Calu3 (cell line): Measurements from ENCODE around the gene LGI1. TPM values are rescaled to one million over a fixed set of nuclear protein-coding genes. Genes with fewer than 3 reads are reported as not detected.

Source experiments
- Bru-seq: library from RNA; stranded (reverse); fragments of 400-500 nt; gene quantifications from one replicate; lab custom pipeline; 2021; lab: Mats Ljungman, UMichigan
- BruChase-seq, 2 experiments: library from RNA; stranded (reverse); fragments of 400-500 nt; gene quantifications; one replicate each; lab custom pipeline; 2021; lab: Mats Ljungman, UMichigan
- BruUV-seq: library from RNA; stranded (reverse); fragments of 400-500 nt; replicated peaks from 2 replicates; lab custom pipeline; 2021; lab: Mats Ljungman, UMichigan
- CTCF ChIA-PET: fragments of 300-600 bp; sonication (Branson Sonifier 250); formaldehyde crosslinking; loops from one replicate; lab custom pipeline; 2022; ENCODE audit warnings: antibody characterized with exemption; lab: Charles Lee
- DNase-seq: peaks from one replicate; pipeline ENCODE4 v3.0.0; 2022
- H3K27ac Mint-ChIP-seq: one replicate; pipeline ENCODE4 v1.8.0; 2022; ENCODE audit warnings: mixed read lengths; ENCODE audit not compliant: unreplicated experiment
- H3K27me3 Mint-ChIP-seq: one replicate; pipeline ENCODE4 v1.8.0; 2022; ENCODE audit warnings: mixed read lengths; ENCODE audit not compliant: unreplicated experiment
- H3K36me3 Mint-ChIP-seq: one replicate; pipeline ENCODE4 v1.8.0; 2022; ENCODE audit warnings: mild to moderate bottlenecking, moderate library complexity, mixed read lengths; ENCODE audit not compliant: insufficient read depth, unreplicated experiment
- H3K4me1 Mint-ChIP-seq: one replicate; pipeline ENCODE4 v1.8.0; 2022; ENCODE audit warnings: mild to moderate bottlenecking, low read depth, mixed read lengths; ENCODE audit not compliant: unreplicated experiment
- H3K4me3 Mint-ChIP-seq: one replicate; pipeline ENCODE4 v1.8.0; 2022; ENCODE audit warnings: mild to moderate bottlenecking, low read depth, moderate library complexity, mixed read lengths; ENCODE audit not compliant: unreplicated experiment
- H3K9me3 Mint-ChIP-seq: one replicate; pipeline ENCODE4 v1.8.0; 2022; ENCODE audit warnings: low read depth, mixed read lengths; ENCODE audit not compliant: unreplicated experiment
- intact Hi-C: fragments of 100-400 bp; cut with micrococcal nuclease; formaldehyde crosslinking; loops from one replicate; pipeline ENCODE4 v1.10.0; 2022; ENCODE audit not compliant: unreplicated experiment
- long read RNA-seq: library from polyadenylated mRNA; stranded (forward); transcript quantifications from one replicate; pipeline ENCODE4 v2.0.0, GENCODE V29; 2022
- total RNA-seq: library from RNA; stranded (reverse); gene quantifications from 2 replicates; pipeline ENCODE4 v1.2.3, GENCODE V29; 2022
- TF ChIP-seq, protein P1 (sequence below): fragments of 200-600 bp; IDR thresholded peaks from one replicate; pipeline ENCODE4 v1.8.0; 2022; ENCODE audit warnings: antibody characterized with exemption; ENCODE audit not compliant: unreplicated experiment

Gene LGI1
- total RNA-seq (not detected in 2 replicates), Bru-seq, nascent RNA (not detected), BruChase-seq, experiment 1, labeled RNA remaining after a 6-hour chase (not detected), BruChase-seq, experiment 2, labeled RNA remaining after a 2-hour chase (not detected)
- long read RNA-seq: 0 reads

DNA sequence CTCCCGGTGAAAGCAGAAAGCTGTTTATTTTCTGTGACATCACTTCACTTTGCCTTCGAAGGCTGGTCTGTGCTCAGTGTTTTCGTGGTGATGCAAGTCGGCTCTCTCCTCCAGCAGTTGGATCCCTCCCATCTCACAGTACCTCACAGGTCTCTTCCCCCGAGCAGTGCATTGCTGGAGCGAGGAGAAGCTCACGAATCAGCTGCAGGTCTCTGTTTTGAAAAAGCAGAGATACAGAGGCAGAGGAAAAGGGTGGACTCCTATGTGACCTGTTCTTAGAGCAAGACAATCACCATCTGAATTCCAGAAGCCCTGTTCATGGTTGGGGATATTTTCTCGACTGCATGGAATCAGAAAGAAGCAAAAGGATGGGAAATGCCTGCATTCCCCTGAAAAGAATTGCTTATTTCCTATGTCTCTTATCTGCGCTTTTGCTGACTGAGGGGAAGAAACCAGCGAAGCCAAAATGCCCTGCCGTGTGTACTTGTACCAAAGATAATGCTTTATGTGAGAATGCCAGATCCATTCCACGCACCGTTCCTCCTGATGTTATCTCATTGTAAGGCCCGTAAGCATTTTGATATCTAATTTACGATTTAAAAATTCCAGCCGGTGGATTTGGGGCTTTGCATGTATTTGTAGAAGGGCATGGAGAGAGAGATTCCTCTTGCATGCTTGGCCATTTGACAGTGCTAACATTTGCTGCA lies at the start of gene LGI1:
TSS of gene LGI1 (plus strand) at position 136 of the 707 bp plus-strand sequence. CDS start at position 345, 209 bp downstream.
- CTCF ChIA-PET: no interaction called here
- Mint-ChIP-seq H3K9me3 (no peaks in the 10 kb centered on the region), H3K4me3 (no peak within 1 kb of the TSS), H3K36me3 (no peaks in the 10 kb centered on the region), H3K27ac (no peak within 1 kb of the TSS), H3K4me1 (peaks cover 4% of the 10 kb centered on the region), H3K27me3 (peaks cover 59% of the 10 kb centered on the region)
- BruUV-seq: no TSS peak
- TF ChIP-seq, protein P1, sequence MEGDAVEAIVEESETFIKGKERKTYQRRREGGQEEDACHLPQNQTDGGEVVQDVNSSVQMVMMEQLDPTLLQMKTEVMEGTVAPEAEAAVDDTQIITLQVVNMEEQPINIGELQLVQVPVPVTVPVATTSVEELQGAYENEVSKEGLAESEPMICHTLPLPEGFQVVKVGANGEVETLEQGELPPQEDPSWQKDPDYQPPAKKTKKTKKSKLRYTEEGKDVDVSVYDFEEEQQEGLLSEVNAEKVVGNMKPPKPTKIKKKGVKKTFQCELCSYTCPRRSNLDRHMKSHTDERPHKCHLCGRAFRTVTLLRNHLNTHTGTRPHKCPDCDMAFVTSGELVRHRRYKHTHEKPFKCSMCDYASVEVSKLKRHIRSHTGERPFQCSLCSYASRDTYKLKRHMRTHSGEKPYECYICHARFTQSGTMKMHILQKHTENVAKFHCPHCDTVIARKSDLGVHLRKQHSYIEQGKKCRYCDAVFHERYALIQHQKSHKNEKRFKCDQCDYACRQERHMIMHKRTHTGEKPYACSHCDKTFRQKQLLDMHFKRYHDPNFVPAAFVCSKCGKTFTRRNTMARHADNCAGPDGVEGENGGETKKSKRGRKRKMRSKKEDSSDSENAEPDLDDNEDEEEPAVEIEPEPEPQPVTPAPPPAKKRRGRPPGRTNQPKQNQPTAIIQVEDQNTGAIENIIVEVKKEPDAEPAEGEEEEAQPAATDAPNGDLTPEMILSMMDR: no peak
- intact Hi-C loops: no loop called here
- DNase-seq: no peak

DNA sequence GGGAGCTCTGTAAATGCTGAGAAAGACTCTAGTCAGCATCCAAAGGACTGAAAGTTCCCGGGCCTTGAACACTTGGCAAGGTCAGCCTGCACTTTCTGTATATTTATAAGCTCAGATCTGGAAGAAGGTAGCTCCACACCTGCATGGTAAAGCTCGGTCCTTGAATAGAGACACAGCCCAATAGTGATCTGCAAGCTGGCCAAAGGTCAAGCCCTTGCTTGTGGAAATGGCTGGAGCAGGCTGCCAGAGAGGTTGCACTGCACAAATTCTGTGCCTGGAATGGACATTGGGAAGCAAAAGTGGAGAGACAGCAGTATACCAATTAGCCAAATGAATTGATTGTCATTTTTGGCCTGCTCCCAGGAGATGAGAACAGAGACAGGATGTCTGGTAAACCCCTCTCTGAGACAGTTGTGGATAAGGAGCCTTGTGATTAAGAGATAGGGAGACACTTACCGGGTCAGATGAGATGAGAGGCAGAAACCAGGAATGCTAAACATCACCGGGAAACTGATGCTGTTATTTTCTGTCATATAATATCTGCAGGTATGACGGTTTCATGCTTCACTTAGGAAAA lies 47.3 kb upstream of the LGI1 start:
- peaks cover 32% of the 10 kb centered on the region for H3K27me3 Mint-ChIP-seq
- no peak for DNase-seq
- no peak overlapping the region for H3K4me3 Mint-ChIP-seq
- no peaks in the 10 kb centered on the region for H3K9me3 Mint-ChIP-seq
- no peaks in the 10 kb centered on the region for H3K36me3 Mint-ChIP-seq
- H3K27ac Mint-ChIP-seq: no peak overlapping the region
- H3K4me1 Mint-ChIP-seq: no peaks in the 10 kb centered on the region
- CTCF ChIA-PET: no interaction called here
- intact Hi-C loops: no loop called here
- no TSS peak for BruUV-seq
- TF ChIP-seq, protein P1: no peak

DNA sequence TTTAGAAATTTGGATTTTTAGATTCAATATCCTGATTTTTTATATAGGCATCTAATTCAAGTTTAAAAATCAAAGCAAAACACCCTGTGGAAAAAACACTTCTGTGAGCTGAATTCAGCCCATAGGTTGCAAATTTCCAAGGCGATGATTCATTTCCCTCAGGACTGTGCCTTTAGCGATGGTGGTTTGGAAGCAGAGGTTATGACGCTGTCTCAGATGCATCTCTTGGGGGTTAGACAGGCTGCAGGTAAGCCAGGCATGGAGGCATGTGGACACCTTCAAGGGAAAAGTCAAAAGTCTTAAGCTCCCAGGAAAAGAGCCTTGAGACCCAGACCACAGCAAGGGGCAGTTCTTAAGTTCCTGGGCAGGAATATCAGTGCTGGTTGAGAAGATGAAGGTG lies 45.8 kb upstream of the LGI1 start:
- CTCF ChIA-PET: no interaction called here
- no peak for DNase-seq
- intact Hi-C loops: no loop called here
- H3K27ac Mint-ChIP-seq: no peak overlapping the region
- H3K36me3 Mint-ChIP-seq: no peaks in the 10 kb centered on the region
- BruUV-seq: no TSS peak
- no peak overlapping the region for H3K4me3 Mint-ChIP-seq
- no peaks in the 10 kb centered on the region for H3K4me1 Mint-ChIP-seq
- no peaks in the 10 kb centered on the region for H3K9me3 Mint-ChIP-seq
- TF ChIP-seq, protein P1: no peak
- peaks cover 31% of the 10 kb centered on the region for H3K27me3 Mint-ChIP-seq

DNA sequence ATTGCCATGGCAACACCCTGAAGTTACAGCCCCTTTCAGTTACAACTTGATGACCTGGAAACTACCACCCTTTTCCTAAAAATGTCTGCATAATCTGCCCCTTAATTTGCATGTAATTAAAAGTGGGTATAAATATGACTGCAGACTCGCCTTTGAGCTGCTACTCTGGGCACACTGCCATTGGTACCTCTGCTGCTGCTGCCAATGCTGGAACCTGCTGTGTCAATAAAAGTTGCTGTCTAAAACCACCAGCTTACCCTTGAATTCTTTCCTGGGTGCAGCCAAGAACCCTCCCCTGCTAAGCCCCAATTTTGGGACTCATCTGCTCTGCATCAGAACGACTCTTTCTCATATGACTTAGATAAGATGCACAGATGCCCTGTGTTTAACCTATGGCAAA lies 45.1 kb upstream of the LGI1 start:
- TF ChIP-seq, protein P1: no peak
- CTCF ChIA-PET: no interaction called here
- DNase-seq: no peak
- no peak overlapping the region for H3K27ac Mint-ChIP-seq
- H3K27me3 Mint-ChIP-seq: peaks cover 28% of the 10 kb centered on the region
- no TSS peak for BruUV-seq
- no peaks in the 10 kb centered on the region for H3K36me3 Mint-ChIP-seq
- no peaks in the 10 kb centered on the region for H3K4me1 Mint-ChIP-seq
- H3K4me3 Mint-ChIP-seq: no peak overlapping the region
- H3K9me3 Mint-ChIP-seq: no peaks in the 10 kb centered on the region
- intact Hi-C loops: no loop called here
